ENCODE data around the gene EARS2.
"Not testable (repeated sequence)": the region's sequence is repeated elsewhere in the genome, so short reads cannot be mapped to it uniquely, and the experiment has no call there.

Gene EARS2

DNA sequence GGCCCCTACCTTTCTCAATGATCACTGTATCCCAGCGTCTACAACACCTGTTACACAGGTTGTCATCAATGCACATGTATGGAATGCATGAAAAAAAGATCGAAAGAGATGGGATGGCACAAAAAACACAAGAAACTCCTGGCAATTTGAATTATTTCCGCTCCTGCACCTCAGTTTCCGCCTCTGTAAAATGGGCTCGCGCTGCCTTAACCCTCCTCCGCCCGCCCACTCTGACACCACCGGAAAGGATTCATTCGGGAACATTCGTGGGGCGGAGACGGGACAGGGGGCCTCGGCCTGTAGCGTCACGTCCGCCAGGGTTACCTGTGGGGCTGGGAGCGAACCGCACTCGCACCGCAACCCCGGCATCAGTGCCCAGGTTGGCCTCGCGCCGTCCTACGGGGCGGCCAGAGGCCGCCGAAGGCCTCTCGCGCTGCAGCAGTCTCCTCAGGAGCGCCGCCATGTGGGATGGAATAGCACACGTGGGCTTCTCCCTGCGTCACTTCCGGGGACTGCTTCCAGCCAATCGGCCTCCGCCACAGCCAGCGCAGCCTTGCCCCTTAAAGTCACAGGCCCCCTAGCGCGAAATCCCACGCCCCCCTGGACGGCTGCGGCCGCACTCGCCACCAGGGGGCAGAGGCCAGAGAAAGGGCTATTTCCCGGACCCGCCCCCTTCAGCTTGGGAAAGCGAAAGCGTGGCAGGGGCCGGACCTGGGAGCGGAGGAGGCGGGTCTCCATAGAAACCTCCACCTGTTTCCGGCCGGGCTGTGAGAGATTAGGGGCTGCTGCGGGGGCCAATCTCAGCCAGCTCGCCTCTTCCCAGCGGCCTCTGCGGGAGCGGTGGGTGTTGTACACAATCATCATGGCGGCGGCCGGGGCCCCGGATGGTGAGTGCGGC lies at the start of gene EARS2, which contains the start of gene UBFD1:
Gene EARS2 (minus strand): TSS at position 470 of the 898 bp plus-strand sequence. CDS start 7 bp downstream, at position 463.
Gene UBFD1 (plus strand): TSS at position 847 of the 898 bp plus-strand sequence. CDS start 16 bp downstream, at position 863.
- DNase-seq = peak; percentile 95

GRCh38 chr16:23597003-23597756 lies 40.0 kb upstream of the EARS2 start:
- no peak for DNase-seq

GRCh38 chr16:23595951-23596720 lies 39.0 kb upstream of the EARS2 start, which contains the start of gene NDUFAB1:
NDUFAB1 (minus strand) TSS chr16:23596316; CDS start chr16:23596290, 26 bp downstream.
- peak; percentile 65 for DNase-seq

DNA sequence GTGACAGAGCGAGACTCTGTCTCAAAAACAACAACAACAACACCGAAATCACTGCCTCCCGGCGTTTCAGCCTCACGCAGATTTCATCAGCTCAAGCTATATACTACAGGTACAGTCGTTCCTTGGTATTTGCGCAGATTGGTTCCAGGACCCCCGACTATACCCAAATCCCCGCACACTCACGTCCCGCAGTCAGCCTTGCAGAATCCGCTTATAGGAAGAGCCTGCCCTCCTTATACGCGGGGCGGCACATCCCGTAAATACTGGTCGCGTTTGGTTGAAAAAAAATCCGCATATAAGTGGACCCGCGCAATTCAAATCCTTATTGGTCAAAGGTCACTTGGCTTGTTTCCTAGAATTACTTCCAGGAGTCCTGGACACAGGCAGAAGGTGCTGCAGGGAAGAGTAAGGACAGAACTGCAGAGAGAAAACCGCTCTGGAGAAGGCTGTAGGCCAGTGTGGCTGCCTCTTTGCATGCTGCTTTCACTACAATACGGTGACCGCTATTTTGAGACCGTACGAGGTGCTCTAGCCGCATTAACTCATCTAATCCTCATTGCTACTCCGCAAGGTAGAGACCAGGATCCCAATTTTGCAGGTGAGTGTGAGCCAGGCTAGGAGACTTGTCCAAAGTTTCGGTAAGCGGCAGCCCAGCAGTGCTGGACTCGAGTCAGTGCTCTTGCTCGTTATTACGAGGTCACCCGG lies 38.2 kb upstream of the EARS2 start:
- DNase-seq = no peak

- DNase-seq = no peak
These were observed 37.0 kb upstream of the EARS2 start for GRCh38 chr16:23594186-23594585.

GRCh38 chr16:23590181-23590580 lies 33.0 kb upstream of the EARS2 start:
- no peak for DNase-seq

DNA sequence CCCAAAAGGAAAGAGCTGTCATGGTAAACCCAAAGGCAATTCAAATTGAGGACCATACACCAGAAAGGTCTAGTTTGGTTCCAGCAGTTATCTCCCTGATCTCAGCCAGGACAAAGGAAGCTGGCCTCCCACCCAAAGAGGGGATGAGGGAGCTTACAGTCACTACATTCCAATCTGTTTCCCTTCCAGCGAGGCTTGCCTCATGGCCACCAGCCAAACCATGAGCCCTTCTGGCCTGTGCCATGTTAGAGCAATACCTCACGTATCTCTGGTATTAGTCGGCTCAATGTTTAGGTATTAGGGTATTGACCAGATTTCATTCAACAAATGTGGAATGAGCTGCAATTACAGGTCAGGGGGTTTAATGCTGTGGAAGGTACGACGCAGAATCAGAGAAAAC lies 30.6 kb upstream of the EARS2 start:
- DNase-seq = no peak

- no peak for DNase-seq
These were observed 27.3 kb upstream of the EARS2 start for GRCh38 chr16:23584186-23585076.

GRCh38 chr16:23583271-23583670 lies 26.1 kb upstream of the EARS2 start:
- DNase-seq = not testable (repeated sequence)

- DNase-seq = no peak
These were observed 24.6 kb upstream of the EARS2 start for GRCh38 chr16:23581764-23582163.

DNA sequence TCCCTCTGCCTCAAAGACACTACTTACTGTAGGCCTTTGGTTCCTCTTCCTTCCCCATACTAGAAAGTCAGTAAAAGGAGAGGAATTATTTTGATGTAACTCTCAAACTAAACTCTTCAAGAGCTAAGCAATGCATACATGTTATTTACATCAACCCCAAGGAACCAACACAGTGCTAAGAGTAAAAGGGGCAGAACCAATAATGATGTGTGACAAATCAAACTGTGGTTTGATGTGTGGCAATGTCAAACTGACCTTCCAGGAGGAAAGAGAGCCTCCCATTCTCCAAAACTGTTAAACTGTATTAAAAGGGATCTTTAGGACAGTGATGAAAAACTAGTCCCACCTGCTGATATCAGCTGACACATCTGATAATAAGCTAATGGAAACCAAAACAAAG lies 23.2 kb upstream of the EARS2 start:
- no peak for DNase-seq

DNA sequence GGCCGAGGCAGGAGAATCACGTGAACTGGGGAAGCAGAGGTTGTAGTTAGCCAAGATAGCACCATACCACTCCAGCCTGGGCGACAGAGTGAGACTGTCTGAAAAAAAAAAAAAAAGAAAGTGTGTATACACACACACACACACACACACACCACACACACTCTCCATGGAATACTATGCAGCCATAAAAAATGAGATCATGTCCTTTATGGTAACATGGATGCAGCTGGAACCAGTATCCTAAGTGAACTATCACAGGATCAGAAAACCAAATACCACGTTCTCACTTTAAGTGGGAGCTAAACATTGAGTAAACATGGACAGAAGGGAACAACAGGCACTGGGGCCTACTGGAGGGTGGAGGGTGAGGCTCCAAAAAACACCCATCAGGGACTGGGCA lies 22.2 kb upstream of the EARS2 start:
- no peak for DNase-seq

DNA sequence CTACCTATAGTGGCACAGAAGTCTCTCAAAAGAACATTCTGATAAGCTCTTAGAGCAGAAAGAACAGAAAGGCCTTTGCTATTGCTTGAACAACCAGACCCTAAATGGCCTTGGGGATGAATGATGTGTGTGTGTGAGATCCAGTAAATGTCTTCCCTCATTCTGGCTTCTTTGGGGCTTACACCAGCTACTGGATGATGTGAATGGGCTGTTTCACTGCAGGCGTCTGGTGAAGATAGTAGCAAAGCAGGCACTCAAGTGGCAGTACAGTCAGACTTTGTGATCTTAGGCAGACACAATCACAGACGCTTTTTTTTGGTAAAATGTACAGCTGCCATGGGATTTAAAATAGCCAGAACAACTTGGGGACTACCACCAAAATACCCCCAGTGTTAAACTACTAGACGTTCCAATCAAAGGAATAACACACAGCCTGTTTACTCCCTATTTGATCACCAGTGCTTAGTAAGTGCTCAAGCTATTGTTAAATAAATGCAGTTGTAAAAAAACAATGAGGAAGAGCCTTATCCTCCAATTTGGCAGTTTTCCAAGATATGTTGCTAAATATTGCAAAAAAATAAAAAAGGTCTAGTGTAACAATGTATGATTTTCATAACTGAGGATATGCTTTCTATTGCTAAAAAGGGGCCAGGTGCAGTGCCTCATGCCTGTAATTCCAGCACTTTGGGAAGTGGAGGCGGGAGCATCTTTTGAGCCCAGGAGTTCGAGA lies 21.1 kb upstream of the EARS2 start:
- no peak for DNase-seq

DNA sequence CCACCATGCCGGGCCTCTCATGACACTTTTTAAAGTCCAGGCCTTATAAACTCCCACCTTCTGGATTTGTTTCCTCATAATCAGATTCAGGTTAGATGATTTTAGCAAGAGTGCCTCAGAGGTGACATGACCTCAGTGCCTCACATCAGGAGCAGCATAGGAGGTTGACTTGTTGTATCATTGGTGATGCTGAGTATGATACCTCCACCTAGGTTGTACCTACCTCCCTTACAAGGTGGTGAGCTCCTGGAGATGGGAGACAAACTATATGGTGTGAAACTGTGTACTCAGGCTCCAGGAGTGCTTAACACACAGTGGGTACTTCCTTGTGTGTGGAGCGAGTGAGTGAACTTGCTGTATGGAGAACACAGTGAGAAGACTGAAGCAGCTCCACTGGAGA lies 20.3 kb upstream of the EARS2 start:
- no peak for DNase-seq

GRCh38 chr16:23575834-23576233 lies 18.7 kb upstream of the EARS2 start:
- no peak for DNase-seq

GRCh38 chr16:23573817-23574216 lies 16.7 kb upstream of the EARS2 start:
- no peak for DNase-seq

DNA sequence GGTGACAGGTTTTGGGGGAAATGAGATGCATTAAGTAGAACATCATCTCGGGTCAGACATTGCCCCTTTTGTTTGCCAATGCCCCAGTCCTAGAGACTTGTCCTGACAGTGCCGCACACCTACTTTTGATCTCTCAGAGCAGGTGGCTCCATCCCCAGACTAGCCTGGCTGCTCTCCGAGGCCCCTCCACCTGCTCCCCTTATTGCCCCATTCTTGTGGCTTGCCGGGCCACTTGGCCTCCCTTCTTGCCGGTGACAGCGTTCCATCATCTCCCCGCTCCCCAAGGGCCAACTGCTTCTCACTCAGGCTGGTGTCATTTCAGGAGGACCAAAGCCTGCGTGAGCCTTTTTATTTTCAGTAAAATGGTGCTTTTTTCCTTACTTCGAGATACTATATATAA lies 15.2 kb upstream of the EARS2 start:
- DNase-seq = no peak

GRCh38 chr16:23571895-23572294 lies 14.7 kb upstream of the EARS2 start:
- DNase-seq = no peak

GRCh38 chr16:23570992-23571632 lies 14.0 kb upstream of the EARS2 start:
- no peak for DNase-seq

GRCh38 chr16:23567602-23568001 lies 10.5 kb upstream of the EARS2 start:
- DNase-seq = no peak

Data from NCI-H446 treated with DMSO at 0.1 percent for 48 hours (cell line).